ENCODE results near the gene RNGTT.
"Not testable (repeated sequence)": the region's sequence is repeated elsewhere in the genome, so short reads cannot be mapped to it uniquely, and the experiment has no call there.

RNGTT gene

GRCh38 chr6:88741939-88742338 is 221.5 kb downstream of the RNGTT start:
- no peak for TF ChIP-seq POLR2A (IDR thresholded peaks at IDR 0.05; ENCODE audit: low read depth, low read length)
- FAIRE-seq (no peak), DNase-seq (ENCODE audit: insufficient read length, low spot score) (no peak)

GRCh38 chr6:88741071-88741470 is 222.3 kb downstream of the RNGTT start:
- no peak for FAIRE-seq
- no peak for DNase-seq (ENCODE audit: insufficient read length, low spot score)
- no peak for TF ChIP-seq POLR2A (IDR thresholded peaks at IDR 0.05; ENCODE audit: low read depth, low read length)

- DNase-seq (ENCODE audit: insufficient read length, low spot score) (no peak), FAIRE-seq (peak; percentile 11)
- no peak for TF ChIP-seq POLR2A (IDR thresholded peaks at IDR 0.05; ENCODE audit: low read depth, low read length)
These were observed 228.9 kb downstream of the RNGTT start for GRCh38 chr6:88734544-88734943.

- FAIRE-seq, result peak; percentile 75
- TF ChIP-seq POLR2A (IDR thresholded peaks at IDR 0.05; ENCODE audit: low read depth, low read length), result no peak
- peak; percentile 4 for DNase-seq (ENCODE audit: insufficient read length, low spot score)
These were observed 232.8 kb downstream of the RNGTT start for GRCh38 chr6:88730611-88731011.

GRCh38 chr6:88728756-88729155 is 234.7 kb downstream of the RNGTT start:
- no peak for TF ChIP-seq POLR2A (IDR thresholded peaks at IDR 0.05; ENCODE audit: low read depth, low read length)
- no peak for DNase-seq (ENCODE audit: insufficient read length, low spot score)
- no peak for FAIRE-seq

GRCh38 chr6:88726409-88726808 is 237.0 kb downstream of the RNGTT start:
- not testable (repeated sequence) for FAIRE-seq; DNase-seq (ENCODE audit: insufficient read length, low spot score)

GRCh38 chr6:88725111-88725975 is 238.1 kb downstream of the RNGTT start:
- TF ChIP-seq POLR2A (IDR thresholded peaks at IDR 0.05; ENCODE audit: low read depth, low read length), result no peak
- DNase-seq (ENCODE audit: insufficient read length, low spot score) (no peak), FAIRE-seq (peak; percentile 27)

GRCh38 chr6:88722686-88723085 is 240.7 kb downstream of the RNGTT start:
- FAIRE-seq, result no peak
- DNase-seq (ENCODE audit: insufficient read length, low spot score), result no peak
- no peak for TF ChIP-seq POLR2A (IDR thresholded peaks at IDR 0.05; ENCODE audit: low read depth, low read length)

GRCh38 chr6:88716399-88716798 is 247.0 kb downstream of the RNGTT start:
- FAIRE-seq; DNase-seq (ENCODE audit: insufficient read length, low spot score): not testable (repeated sequence)

- TF ChIP-seq POLR2A (IDR thresholded peaks at IDR 0.05; ENCODE audit: low read depth, low read length), result no peak
- DNase-seq (ENCODE audit: insufficient read length, low spot score) (no peak), FAIRE-seq (no peak)
These were observed 251.0 kb downstream of the RNGTT start for GRCh38 chr6:88712243-88712936.

GRCh38 chr6:88709819-88710246 is 253.6 kb downstream of the RNGTT start:
- TF ChIP-seq POLR2A (IDR thresholded peaks at IDR 0.05; ENCODE audit: low read depth, low read length), result no peak
- DNase-seq (ENCODE audit: insufficient read length, low spot score), result no peak
- FAIRE-seq, result no peak

- DNase-seq (ENCODE audit: insufficient read length, low spot score), result no peak
- FAIRE-seq, result no peak
These were observed 255.1 kb downstream of the RNGTT start for GRCh38 chr6:88708197-88708744.

GRCh38 chr6:88705601-88706000 is 257.8 kb downstream of the RNGTT start:
- TF ChIP-seq POLR2A (IDR thresholded peaks at IDR 0.05; ENCODE audit: low read depth, low read length), result no peak
- DNase-seq (ENCODE audit: insufficient read length, low spot score) (no peak), FAIRE-seq (no peak)

More at GRCh38 chr6:88708197-88708744, 255.1 kb downstream of the RNGTT start:
- TF ChIP-seq POLR2A (IDR thresholded peaks at IDR 0.05; ENCODE audit: low read depth, low read length), result no peak

GRCh38 chr6:88704980-88705379 is 258.4 kb downstream of the RNGTT start:
- FAIRE-seq (no peak), DNase-seq (ENCODE audit: insufficient read length, low spot score) (no peak)
- TF ChIP-seq POLR2A (IDR thresholded peaks at IDR 0.05; ENCODE audit: low read depth, low read length), result no peak

All from H54 (cell line).